HepG2 (cell line): ENCODE results near the gene METTL22. TPM values are rescaled to one million over a fixed set of nuclear protein-coding genes. Genes with fewer than 3 reads are reported as not detected.
A peak's percentile ranks its signal among the peaks of the same experiment; 100 is the strongest.

ENCODE experiments used
- BCL3 ChIP-seq: sonication (generic); formaldehyde crosslinking; IDR thresholded peaks from 2 replicates; pipeline ENCODE4 v1.5.1; 2020; ENCODE audit warnings: mild to moderate bottlenecking, missing genetic modification reagents, moderate library complexity
- HOXA3 ChIP-seq: sonication (generic); formaldehyde crosslinking; IDR thresholded peaks from 2 replicates; pipeline ENCODE4 v1.5.0; 2020; ENCODE audit warnings: missing genetic modification reagents
- MAF1 ChIP-seq: sonication (generic); formaldehyde crosslinking; IDR thresholded peaks from 2 replicates; pipeline ENCODE4 v1.5.0; 2020; ENCODE audit warnings: missing genetic modification reagents, borderline replicate concordance
- POLR2AphosphoS5 ChIP-seq: IDR thresholded peaks from 2 replicates; pipeline ENCODE4 v1.6.1; 2012; ENCODE audit warnings: low read depth, low read length
- TAF1 ChIP-seq: sonication (generic); formaldehyde crosslinking; IDR thresholded peaks from 2 replicates; pipeline ENCODE4 v1.4.0; 2020; ENCODE audit warnings: missing genetic modification reagents
- THRA ChIP-seq: sonication (generic); formaldehyde crosslinking; IDR thresholded peaks from 2 replicates; pipeline ENCODE4 v1.4.0; 2020; ENCODE audit warnings: missing genetic modification reagents, borderline replicate concordance
- ZFP1 ChIP-seq: IDR thresholded peaks from 2 replicates; pipeline ENCODE4 v1.6.1; 2016
- ZNF18 ChIP-seq: sonication (generic); formaldehyde crosslinking; IDR thresholded peaks from 2 replicates; pipeline ENCODE4 v1.8.0; 2022; ENCODE audit warnings: mild to moderate bottlenecking, missing genetic modification reagents; ENCODE audit not compliant: insufficient replicate concordance
- ZNF512B ChIP-seq: sonication (generic); formaldehyde crosslinking; IDR thresholded peaks from 2 replicates; pipeline ENCODE4 v1.5.1; 2020; ENCODE audit warnings: missing genetic modification reagents, mild to moderate bottlenecking, borderline replicate concordance
- ZNF562 ChIP-seq: sonication (generic); formaldehyde crosslinking; IDR thresholded peaks from 2 replicates; pipeline ENCODE4 v1.8.0; 2022; ENCODE audit warnings: missing genetic modification reagents, borderline replicate concordance
- ZSCAN21 ChIP-seq: sonication (generic); formaldehyde crosslinking; IDR thresholded peaks from 2 replicates; pipeline ENCODE4 v1.8.0; 2022; ENCODE audit warnings: mild to moderate bottlenecking, missing genetic modification reagents, moderate library complexity, borderline replicate concordance
- polyA plus RNA-seq, 8 experiments: library from polyadenylated mRNA; depleted of rRNA in 3 of 8; stranded (reverse) in 7 of 8; unstranded in 1 of 8; fragments of >200 nt; fragmentation: Illumina TruSeq in 4 of 8; extraction: Trizol in 4 of 8; gene quantifications; 2 replicates each; pipeline versions ENCODE4 v1.2.1 to v1.2.3, GENCODE V29; 2011 to 2016; ENCODE audit warnings: low read depth in 4 of 8, missing spikeins in 1 of 8, mixed read lengths in 1 of 8; ENCODE audit not compliant: insufficient read depth in 1 of 8
- total RNA-seq, 5 experiments: library from RNA; depleted of rRNA; stranded (reverse); fragments of >200 nt; fragmentation: Illumina TruSeq; extraction: Trizol; gene quantifications; 2 replicates each; pipeline ENCODE4 v1.2.3, GENCODE V29; 2016; ENCODE audit warnings: low read depth in 1 of 5
- TF ChIP-seq, protein P1 (sequence below): sonication (generic); formaldehyde crosslinking; IDR thresholded peaks from 2 replicates; pipeline ENCODE4 v1.8.0; 2022; ENCODE audit warnings: low read depth, missing genetic modification reagents
- TF ChIP-seq, protein P2 (sequence below): sonication (generic); formaldehyde crosslinking; IDR thresholded peaks from 2 replicates; pipeline ENCODE4 v1.4.0; 2020; ENCODE audit warnings: low read depth, mild to moderate bottlenecking, missing genetic modification reagents
- TF ChIP-seq, protein P3 (sequence below): sonication (generic); formaldehyde crosslinking; IDR thresholded peaks from 2 replicates; pipeline ENCODE4 v1.4.0; 2020; ENCODE audit warnings: mild to moderate bottlenecking, missing genetic modification reagents

Gene METTL22
- total and polyA plus RNA-seq, 2 of the 13 experiments (the other 11 are each of a cell fraction or from before 2014, with no cell fraction given) = 36.2 to 94.8 TPM

- TF ChIP-seq ZNF18 (CRISPR knock-in tag) = no peak
- no peak for TF ChIP-seq BCL3 (CRISPR knock-in tag)
- TF ChIP-seq, protein P1, sequence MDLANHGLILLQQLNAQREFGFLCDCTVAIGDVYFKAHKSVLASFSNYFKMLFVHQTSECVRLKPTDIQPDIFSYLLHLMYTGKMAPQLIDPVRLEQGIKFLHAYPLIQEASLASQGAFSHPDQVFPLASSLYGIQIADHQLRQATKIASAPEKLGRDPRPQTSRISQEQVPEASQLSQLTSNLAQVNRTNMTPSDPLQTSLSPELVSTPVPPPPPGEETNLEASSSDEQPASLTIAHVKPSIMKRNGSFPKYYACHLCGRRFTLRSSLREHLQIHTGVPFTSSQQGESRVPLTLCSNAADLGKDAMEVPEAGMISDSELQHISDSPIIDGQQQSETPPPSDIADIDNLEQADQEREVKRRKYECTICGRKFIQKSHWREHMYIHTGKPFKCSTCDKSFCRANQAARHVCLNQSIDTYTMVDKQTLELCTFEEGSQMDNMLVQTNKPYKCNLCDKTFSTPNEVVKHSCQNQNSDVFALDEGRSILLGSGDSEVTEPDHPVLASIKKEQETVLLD = no peak
- TF ChIP-seq THRA (CRISPR knock-in tag) = no peak
- TF ChIP-seq ZFP1 (CRISPR knock-in tag) = no peak
- TF ChIP-seq TAF1 = no peak
- TF ChIP-seq HOXA3 (CRISPR knock-in tag) = 0 out of 2 replicates have a peak, but pooled peaks have one; percentile 22
- no peak for TF ChIP-seq MAF1
- no peak for TF ChIP-seq POLR2AphosphoS5
- TF ChIP-seq, protein P2, sequence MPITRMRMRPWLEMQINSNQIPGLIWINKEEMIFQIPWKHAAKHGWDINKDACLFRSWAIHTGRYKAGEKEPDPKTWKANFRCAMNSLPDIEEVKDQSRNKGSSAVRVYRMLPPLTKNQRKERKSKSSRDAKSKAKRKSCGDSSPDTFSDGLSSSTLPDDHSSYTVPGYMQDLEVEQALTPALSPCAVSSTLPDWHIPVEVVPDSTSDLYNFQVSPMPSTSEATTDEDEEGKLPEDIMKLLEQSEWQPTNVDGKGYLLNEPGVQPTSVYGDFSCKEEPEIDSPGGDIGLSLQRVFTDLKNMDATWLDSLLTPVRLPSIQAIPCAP (CRISPR knock-in tag) = no peak
- TF ChIP-seq, protein P3, sequence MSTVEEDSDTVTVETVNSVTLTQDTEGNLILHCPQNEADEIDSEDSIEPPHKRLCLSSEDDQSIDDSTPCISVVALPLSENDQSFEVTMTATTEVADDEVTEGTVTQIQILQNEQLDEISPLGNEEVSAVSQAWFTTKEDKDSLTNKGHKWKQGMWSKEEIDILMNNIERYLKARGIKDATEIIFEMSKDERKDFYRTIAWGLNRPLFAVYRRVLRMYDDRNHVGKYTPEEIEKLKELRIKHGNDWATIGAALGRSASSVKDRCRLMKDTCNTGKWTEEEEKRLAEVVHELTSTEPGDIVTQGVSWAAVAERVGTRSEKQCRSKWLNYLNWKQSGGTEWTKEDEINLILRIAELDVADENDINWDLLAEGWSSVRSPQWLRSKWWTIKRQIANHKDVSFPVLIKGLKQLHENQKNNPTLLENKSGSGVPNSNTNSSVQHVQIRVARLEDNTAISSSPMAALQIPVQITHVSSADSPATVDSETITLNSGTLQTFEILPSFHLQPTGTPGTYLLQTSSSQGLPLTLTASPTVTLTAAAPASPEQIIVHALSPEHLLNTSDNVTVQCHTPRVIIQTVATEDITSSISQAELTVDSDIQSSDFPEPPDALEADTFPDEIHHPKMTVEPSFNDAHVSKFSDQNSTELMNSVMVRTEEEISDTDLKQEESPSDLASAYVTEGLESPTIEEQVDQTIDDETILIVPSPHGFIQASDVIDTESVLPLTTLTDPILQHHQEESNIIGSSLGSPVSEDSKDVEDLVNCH (CRISPR knock-in tag) = no peak
- TF ChIP-seq ZNF512B (CRISPR knock-in tag) = no peak
- no peak for TF ChIP-seq ZNF562 (CRISPR knock-in tag)
- 0 out of 2 replicates have a peak, but pooled peaks have one; percentile 4 for TF ChIP-seq ZSCAN21 (CRISPR knock-in tag)
Measured at GRCh38 chr16:8676160-8676547, 54.7 kb downstream of the METTL22 start (continued).
